ENCODE results near the gene R3HCC1L. TPM values are rescaled to one million over a fixed set of nuclear protein-coding genes. Genes with fewer than 3 reads are reported as not detected.

R3HCC1L gene
- total and polyA plus RNA-seq, 2 donors (not counting 1 experiment from before 2014, with no cell fraction given): 11.6 to 25.1 TPM

DNA sequence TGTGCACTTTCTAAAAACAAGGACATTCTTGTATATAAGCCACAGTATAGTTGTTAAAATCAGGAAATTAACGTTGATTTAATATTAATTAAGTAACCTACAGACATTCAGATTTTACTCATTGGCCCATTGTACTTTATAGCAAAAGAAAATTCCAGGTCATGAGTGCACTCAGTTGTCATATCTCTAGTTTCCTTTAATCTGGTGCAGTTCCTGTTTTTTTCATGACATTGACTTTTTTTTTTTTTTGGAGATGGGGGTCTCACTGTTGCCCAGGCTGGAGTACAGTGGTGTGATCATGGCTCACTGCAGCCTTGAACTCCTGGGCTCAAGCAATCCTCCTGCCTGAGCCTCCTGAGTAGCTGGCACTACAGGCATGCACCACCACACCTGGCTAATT lies 24.1 kb downstream of the R3HCC1L start:
- peaks cover 14 to 20% of the 10 kb centered on the region in 2 experiments for H3K36me3 ChIP-seq (replicated peaks in 1 of 2; ENCODE audit: control extremely low read depth in 1 of 2, control insufficient read depth in 1 of 2, extremely low read depth in 1 of 2, insufficient read depth in 2 of 2, low read length in 1 of 2)
- whole genome bisulfite sequencing (ENCODE audit: insufficient coverage): no CpG with 5 or more reads among the region's 1 CpG

GRCh38 chr10:98163941-98164340 lies 29.5 kb downstream of the R3HCC1L start:
- intact Hi-C loops (cut with micrococcal nuclease): no loop called here
- WGBS (ENCODE audit: insufficient coverage): 93% methylated on average over 3 of the region's 5 CpGs
- H3K36me3 ChIP-seq (replicated peaks in 1 of 2; ENCODE audit: control extremely low read depth in 1 of 2, control insufficient read depth in 1 of 2, extremely low read depth in 1 of 2, insufficient read depth in 2 of 2, low read length in 1 of 2): peaks cover 4 to 15% of the 10 kb centered on the region in 2 experiments
- no peak overlapping the region for H3K4me2 ChIP-seq (replicated peaks; ENCODE audit: low read depth, low read length, poor library complexity, severe bottlenecking)
- no peaks in the 10 kb centered on the region for H3K27me3 ChIP-seq (replicated peaks in 1 of 4; ENCODE audit: control extremely low read depth in 1 of 4, control insufficient read depth in 3 of 4, insufficient read depth in 4 of 4, low read length in 3 of 4)
- peaks cover 17% of the 10 kb centered on the region for H4K20me1 ChIP-seq (ENCODE audit: control insufficient read depth, insufficient read depth, low read length, poor library complexity, severe bottlenecking)
- ChIA-PET CTCF (interaction anchor here (0.9 kb wide), 1 partner anchor 262 kb away, joined by 3 read pairs; no protein-coding TSS in a partner anchor), POLR2A (no interaction called here)
- no peak overlapping the region for H3K4me3 ChIP-seq (ENCODE audit: control extremely low read depth in 1 of 5, extremely low read depth in 1 of 5, insufficient read depth in 1 of 5, low read depth in 2 of 5, low read length in 4 of 5)
- H3K27ac Mint-ChIP-seq: no peak overlapping the region
- TF ChIP-seq CTCF (IDR thresholded peaks at IDR 0.05): no peak
- no peak for TF ChIP-seq EZH2 (IDR thresholded peaks at IDR 0.05; ENCODE audit: borderline replicate concordance, insufficient read depth, low read depth, low read length, poor library complexity, severe bottlenecking)
- H3K4me1 Mint-ChIP-seq: peaks cover 25% of the 10 kb centered on the region
- H3K9me3 Mint-ChIP-seq (ENCODE audit: insufficient read depth): no peaks in the 10 kb centered on the region
- no peaks in the 10 kb centered on the region for H3K27me3 Mint-ChIP-seq
- ATAC-seq (ENCODE audit: low read depth) (no peak), DNase-seq (no peak)
- H3K9me3 ChIP-seq (ENCODE audit: control extremely low read depth in 1 of 3, control insufficient read depth in 2 of 3, insufficient read depth in 1 of 3, low read length in 2 of 3): no peaks in the 10 kb centered on the region
- H3K79me2 ChIP-seq (ENCODE audit: control insufficient read depth, insufficient read depth, low read length): peaks cover 9% of the 10 kb centered on the region
- no peak overlapping the region for H2AFZ ChIP-seq (ENCODE audit: insufficient read depth, low read depth, low read length, poor library complexity, severe bottlenecking)
- H3K27ac ChIP-seq (ENCODE audit: low read length in 2 of 2): no peak overlapping the region
- no peak overlapping the region for H3K4me3 Mint-ChIP-seq
- H3K9ac ChIP-seq (ENCODE audit: low read length): no peak overlapping the region
- peaks cover 19 to 21% of the 10 kb centered on the region in 2 donors for H3K4me1 ChIP-seq (ENCODE audit: control insufficient read depth in 2 of 2, insufficient read depth in 2 of 2, low read length in 2 of 2)

More for the DNA sequence above, 24.1 kb downstream of the R3HCC1L start:
- Mint-ChIP-seq H3K27ac (no peak overlapping the region), H3K27me3 (no peaks in the 10 kb centered on the region), H3K4me1 (peaks cover 10% of the 10 kb centered on the region), H3K4me3 (no peak overlapping the region), H3K9me3 (ENCODE audit: insufficient read depth) (no peaks in the 10 kb centered on the region)
- Histone ChIP-seq H3K9me3 (ENCODE audit: control extremely low read depth in 1 of 3, control insufficient read depth in 2 of 3, insufficient read depth in 1 of 3, low read length in 2 of 3) (no peaks in the 10 kb centered on the region), H3K79me2 (ENCODE audit: control insufficient read depth, insufficient read depth, low read length) (peaks cover 48% of the 10 kb centered on the region), H3K4me3 (ENCODE audit: control extremely low read depth in 1 of 5, extremely low read depth in 1 of 5, insufficient read depth in 1 of 5, low read depth in 2 of 5, low read length in 4 of 5) (no peak overlapping the region), H4K20me1 (ENCODE audit: control insufficient read depth, insufficient read depth, low read length, poor library complexity, severe bottlenecking) (peaks cover 33% of the 10 kb centered on the region), H3K27ac (ENCODE audit: low read length in 2 of 2) (no peak overlapping the region), H3K9ac (ENCODE audit: low read length) (no peak overlapping the region), H3K4me2 (replicated peaks; ENCODE audit: low read depth, low read length, poor library complexity, severe bottlenecking) (no peak overlapping the region), H2AFZ (ENCODE audit: insufficient read depth, low read depth, low read length, poor library complexity, severe bottlenecking) (no peak overlapping the region), H3K27me3 (replicated peaks in 1 of 4; ENCODE audit: control extremely low read depth in 1 of 4, control insufficient read depth in 3 of 4, insufficient read depth in 4 of 4, low read length in 3 of 4) (no peaks in the 10 kb centered on the region), H3K4me1 (ENCODE audit: control insufficient read depth in 2 of 2, insufficient read depth in 2 of 2, low read length in 2 of 2) (no peaks in the 10 kb centered on the region)
- ChIA-PET CTCF (no interaction called here), POLR2A (no interaction called here)
- ATAC-seq (ENCODE audit: low read depth): no peak
- TF ChIP-seq CTCF (IDR thresholded peaks at IDR 0.05): no peak
- no peak for TF ChIP-seq EZH2 (IDR thresholded peaks at IDR 0.05; ENCODE audit: borderline replicate concordance, insufficient read depth, low read depth, low read length, poor library complexity, severe bottlenecking)
- intact Hi-C loops (cut with micrococcal nuclease): no loop called here
- DNase-seq: no peak
